HG03280 (cell line): ENCODE data around the gene PARL.

Experiments used
- ATAC-seq: cut with Tn5 transposase; IDR thresholded peaks from one replicate; pipeline ENCODE4 v1.9.1; 2021; ENCODE audit warnings: mild to moderate bottlenecking, moderate library complexity; ENCODE audit not compliant: unreplicated experiment

PARL gene

DNA sequence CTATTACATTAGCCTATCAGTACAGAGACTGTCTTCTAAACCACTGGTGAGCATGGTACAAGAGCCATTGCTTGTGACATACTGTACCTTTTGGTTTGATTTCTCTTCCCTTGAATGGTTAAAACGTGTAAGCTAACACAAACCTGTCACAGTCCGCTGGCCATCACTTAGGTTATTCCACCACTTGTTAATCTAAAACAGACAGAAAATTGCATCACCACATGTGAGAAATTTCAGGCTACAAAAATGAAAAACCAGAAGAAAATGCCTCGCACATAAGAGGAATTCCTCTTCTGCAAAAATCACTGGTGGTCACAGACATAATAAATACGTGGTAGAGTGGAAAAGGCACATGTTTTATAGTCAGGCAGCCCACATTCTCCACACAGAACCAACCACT lies 22.1 kb downstream of the PARL start:
- ATAC-seq: no peak

DNA sequence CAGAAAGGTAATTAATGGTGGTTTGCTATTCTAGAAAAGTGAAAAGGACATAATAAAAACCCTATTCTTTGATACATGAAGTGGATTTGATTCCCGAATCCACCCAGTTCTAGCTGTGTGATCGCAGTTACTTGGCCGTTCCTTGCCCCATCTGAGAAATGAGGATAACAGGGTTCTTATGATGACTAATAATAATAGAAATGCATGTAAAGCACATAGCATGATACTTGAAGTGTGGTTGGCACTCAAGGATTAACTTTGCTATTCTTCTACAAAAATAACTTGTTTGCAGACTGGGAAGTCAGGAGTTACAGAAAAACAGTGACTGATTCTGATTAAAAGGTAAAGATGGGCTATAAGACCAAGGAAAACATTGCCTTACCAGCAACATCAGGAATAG lies 26.8 kb downstream of the PARL start:
- no peak for ATAC-seq

- no peak for ATAC-seq
These were observed 30.2 kb downstream of the PARL start for GRCh38 chr3:183854318-183855035.

- no peak for ATAC-seq
These were observed 38.9 kb downstream of the PARL start for GRCh38 chr3:183845608-183846288.

DNA sequence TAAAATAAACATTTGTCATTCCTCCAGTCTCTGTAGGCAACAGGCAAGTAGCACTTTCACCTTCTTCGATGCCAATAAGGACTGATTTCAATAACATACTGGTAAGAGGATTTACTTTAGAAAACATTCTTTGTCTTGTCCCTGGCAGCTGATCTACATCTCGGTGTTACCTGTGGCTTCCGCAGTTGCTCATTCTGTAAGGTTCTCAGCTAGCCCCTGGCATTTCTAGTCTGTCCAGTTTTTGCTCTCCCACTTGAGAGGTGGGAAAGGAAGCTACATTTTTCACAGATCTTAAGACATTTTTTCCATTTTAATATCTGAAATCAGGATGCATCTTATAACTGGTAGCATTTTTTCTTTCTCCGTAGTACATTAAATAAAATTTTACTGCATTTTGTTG lies 39.6 kb downstream of the PARL start:
- ATAC-seq: no peak

DNA sequence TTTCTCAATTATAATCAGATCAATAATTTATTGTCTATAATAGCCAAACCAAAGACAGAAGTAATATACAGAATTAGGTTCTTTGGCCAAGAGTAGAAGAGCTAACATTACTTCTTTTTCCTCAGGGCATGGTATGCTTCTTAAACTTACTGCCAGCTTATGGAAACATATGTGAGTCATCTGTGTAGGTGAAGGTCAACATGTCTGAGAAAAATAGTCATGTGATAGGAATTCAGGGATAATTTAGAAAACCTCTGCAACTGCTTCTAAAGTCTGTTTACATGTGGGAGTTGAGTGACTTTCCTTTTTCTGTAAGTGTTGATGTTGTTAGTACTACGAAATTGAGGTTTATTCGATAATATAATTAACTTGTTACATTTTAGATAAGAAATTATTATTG lies 40.1 kb downstream of the PARL start:
- no peak for ATAC-seq

- ATAC-seq: no peak
These were observed 44.9 kb downstream of the PARL start for GRCh38 chr3:183839751-183840150.

- ATAC-seq: no peak
These were observed 46.8 kb downstream of the PARL start for GRCh38 chr3:183837894-183838293.

DNA sequence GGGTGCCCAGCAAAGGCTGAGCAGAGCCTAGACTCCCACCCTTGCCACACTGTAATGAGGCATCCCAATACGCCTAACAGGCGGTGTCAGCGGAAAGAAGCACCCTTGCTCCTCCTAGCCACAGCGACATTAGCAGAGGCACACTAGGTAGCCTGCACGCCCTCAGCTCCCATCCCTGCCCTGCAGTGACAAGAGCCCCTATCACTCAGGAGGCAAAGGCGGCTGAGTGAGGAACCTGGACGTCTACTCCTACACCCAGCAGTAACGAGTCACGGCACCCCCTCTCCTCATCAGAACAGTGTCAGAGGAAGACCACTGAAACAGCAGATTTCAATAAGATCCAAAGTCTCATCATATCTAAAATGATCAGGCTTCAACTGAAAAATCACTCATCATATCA lies 47.3 kb downstream of the PARL start:
- no peak for ATAC-seq

- no peak for ATAC-seq
These were observed 51.2 kb downstream of the PARL start for GRCh38 chr3:183833516-183833915.

GRCh38 chr3:183830187-183830586 lies 54.5 kb downstream of the PARL start:
- no peak for ATAC-seq

DNA sequence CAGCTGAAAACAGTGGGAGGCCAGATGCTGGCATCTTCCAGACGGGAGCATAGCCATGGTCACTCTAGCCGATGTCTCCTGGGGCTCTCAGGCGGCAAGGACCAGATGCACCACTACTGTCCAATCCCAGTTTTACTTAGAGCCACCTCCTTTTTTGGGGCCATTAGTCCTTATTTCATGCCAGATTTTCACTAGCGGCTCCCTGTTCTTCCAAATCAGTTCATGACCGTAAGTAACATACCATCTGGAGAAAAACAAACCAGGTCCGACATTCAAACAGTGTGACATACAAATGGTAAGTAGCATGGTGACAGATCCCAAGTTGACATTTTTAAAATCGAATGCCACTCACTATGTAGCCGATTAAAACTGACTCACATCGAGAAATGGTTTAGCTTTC lies 55.2 kb downstream of the PARL start:
- no peak for ATAC-seq

DNA sequence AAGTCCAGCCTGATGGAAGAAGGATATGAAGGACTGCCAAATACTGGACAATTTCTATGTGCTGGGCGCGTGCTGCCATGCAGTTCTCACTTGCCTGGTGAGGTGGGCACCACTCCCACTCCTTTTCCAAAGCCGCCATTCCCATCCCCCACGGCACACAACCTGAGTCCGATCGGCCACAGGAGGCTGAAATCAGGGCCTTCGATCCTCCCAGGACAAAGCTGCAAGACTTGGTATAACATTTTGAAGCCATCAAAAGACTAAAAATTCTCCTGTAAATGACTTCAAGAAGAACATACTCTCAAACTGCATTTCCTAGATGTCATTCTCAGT lies 56.2 kb downstream of the PARL start:
- no peak for ATAC-seq

DNA sequence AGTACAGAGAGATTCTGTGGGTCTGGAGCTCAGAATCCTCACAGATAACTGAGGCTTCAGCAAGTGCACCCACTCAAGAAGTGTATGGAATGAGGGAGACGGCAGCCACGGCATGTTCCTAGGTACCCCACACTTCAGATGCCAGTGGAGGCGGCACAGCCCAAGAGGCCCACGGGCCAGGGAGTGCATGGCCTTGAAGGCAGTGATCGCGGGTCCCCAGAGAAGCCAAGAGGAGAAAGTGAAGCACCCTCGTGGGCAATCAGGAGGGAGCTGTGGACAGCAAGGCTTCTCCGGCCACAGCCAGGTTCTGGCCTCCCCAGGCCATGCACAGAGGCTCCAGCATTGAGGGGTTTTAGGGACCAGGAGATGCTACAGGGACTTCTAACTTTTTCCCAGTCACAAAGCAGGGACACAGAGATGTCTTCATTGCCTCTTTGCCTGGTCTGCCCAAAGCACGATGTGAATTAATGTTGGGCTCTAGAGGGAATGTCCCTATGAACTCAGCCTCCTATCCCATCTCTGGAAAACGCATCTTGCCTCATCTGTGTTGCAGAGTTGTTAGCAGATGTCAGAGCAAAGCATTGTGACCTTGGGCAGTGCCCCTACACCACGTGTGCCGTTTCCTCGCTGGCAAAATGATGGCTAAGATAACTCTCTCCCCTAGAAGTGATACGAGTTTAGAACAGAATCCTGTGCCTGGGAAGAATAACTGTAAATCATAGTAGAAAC lies 56.7 kb downstream of the PARL start:
- ATAC-seq: no peak

DNA sequence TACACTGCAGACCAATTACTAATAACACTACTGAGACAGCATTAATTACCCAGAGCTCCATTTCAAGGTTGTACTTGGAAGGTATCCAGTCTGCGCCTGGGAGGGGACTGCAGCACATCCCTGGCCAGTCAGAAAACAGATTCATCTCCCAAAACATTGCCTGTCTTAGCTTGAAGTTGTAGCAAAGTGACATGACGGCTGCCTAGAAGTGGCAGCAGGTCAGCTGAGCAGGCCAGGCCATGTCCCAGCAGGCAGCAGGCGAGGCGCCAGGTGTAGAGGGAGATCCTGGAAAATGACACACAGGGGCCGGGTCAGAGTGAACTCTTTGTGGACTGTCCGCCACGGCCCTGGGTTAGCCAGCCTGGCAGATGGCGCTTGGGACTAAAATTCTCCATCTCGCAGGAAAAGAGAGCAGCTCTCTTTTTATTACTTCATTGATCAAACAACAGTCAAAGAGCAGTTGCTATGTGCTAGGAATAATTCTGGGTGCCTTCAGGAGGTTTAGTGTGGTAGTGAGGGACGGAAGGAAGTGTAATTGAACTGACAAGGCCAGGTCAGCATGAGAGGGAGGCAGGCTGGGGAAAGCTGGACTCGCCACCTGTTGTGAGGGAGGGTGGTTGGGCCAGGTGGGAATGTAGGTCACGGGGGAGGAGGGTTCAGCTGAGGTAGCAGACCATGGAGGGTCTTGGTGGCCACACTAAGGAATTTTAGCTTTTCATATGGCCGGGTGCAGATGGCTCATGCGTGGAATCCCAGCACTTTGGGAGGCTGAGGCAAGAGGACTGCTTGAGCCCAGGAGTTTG lies 58.0 kb downstream of the PARL start:
- ATAC-seq: no peak

- peak; percentile 43 for ATAC-seq
These were observed 59.1 kb downstream of the PARL start, which contains the start of gene MAP6D1 for GRCh38 chr3:183825456-183826161. Gene MAP6D1 (minus strand): TSS chr3:183825577. CDS start chr3:183825547, 30 bp downstream.

- peak; percentile 29 for ATAC-seq
These were observed 59.8 kb downstream of the PARL start for GRCh38 chr3:183824761-183825455.

DNA sequence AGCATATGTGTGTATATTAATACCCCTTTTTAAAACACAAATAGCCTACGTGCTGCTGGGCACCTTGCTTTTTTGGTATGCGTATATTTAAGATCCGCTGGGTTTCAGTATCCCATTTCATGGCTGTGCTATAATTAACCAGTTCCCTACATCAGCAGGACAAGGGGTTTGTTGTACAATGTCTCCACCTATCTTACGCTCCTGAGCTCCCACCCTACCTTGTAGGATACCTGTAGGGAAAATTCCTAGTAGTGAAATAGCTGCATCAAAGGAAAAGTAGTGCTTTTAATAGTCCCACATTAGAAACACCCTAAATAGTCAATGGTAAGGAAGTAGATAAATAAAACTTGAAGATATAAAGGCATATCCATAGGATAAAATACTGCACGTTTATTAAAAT lies 60.7 kb downstream of the PARL start:
- ATAC-seq: no peak

DNA sequence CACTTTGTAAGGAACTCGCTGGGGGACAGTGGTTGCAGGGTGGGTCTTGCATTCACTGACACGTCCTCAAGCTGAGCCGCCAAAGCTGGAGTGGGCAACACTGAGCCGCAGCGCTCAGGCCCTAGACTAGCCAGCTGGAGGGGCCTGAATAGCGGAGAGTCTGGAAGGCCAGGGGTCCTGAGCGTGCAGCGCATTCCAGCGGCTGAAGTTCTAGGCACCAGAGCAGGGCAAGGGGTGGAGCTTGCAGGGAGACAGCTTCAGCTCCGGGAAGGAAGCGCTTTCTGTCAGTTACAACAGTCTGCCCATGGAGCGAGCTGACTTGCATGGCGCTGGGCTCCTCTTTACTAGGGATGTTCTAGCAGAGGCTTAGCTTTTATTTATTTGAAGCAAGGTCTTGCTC lies 62.0 kb downstream of the PARL start:
- no peak for ATAC-seq

DNA sequence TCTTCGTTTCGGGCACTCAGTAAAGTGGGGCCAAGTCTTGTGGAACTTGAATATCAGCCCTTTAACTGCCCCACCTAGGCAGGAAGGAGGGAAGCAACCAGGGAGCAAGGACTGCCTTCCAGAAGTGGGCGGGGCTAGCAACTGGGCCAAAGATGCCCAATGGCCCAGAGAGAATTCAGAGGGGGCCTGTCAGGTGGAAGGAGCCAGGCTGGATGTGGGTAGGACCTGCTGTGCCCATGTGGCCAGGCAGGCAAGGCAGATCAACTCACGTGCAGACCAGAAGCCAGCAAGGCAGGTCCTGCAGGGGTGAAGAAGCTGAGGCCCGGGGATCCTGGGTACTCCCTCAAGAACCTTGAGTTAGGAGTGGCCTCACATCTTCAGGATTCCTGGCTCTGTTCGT lies 64.8 kb downstream of the PARL start:
- ATAC-seq: no peak
